Superior temporal gyrus (tissue), 1 donor: ENCODE results near the gene SERPINB10.

Experiments
- DNase-seq: peaks from one replicate; pipeline ENCODE4 v3.0.0-alpha.2; 2016; ENCODE audit errors: extremely low spot score

The SERPINB10 gene

GRCh38 chr18:63947051-63947790, 39.5 kb downstream of the SERPINB10 start:
- DNase-seq: no peak

DNA sequence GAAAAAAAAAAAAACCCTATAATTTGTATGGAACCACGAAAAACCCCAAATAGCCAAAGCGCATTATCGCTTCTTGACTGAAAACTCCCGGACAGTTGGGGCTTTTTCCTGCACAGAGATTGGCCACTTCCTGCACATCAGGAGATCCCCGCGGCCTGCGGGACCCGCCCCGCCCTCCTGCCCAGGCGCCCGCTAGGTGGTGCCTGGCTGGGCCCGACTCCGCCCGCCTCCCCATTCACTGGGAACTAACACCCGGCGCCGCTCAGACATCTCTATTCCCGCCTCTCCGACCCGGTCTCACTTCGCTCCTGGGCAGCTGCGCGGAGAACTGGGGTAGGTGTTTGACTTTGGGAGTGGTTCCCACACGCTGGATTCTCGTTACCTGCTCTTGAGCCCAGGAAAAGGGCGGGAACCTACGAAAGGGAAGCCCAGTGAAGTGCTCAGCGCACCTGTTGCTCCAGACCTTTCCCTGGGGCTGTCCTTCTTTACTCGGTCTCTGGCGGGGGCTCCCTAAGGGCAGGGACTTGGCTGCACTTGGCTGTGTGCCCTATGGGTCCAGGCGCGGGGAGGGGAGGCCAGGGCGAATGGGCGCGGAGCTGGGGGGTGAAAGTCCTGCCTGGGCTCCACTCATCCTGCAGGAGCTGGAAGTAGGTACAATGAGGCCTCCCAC, 41.4 kb downstream of the SERPINB10 start, which contains the start of gene HMSD:
TSS of gene HMSD (plus strand) at position 234 of the 670 bp plus-strand sequence. CDS start 4,155 bp downstream, outside the sequence.
- DNase-seq: peak; percentile 66

DNA sequence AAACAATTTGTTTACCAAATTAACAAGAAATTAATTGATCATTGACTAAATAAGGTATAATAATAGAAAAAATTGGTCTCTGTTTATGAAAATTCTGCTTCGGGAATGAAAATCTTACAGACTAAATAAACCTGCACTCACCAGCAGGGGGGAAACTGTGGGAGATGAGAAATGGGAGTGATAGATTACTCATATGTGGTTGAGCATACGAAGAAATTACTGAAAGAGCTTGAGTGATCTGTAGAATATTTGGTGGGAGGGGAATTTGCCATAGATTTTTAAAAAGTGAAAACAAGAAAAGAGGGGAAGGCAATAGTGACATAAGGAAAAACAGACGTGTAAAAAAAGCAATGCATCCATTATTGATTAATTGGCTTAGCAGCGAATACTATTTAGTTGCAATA, 43.5 kb downstream of the SERPINB10 start:
- DNase-seq: no peak

DNA sequence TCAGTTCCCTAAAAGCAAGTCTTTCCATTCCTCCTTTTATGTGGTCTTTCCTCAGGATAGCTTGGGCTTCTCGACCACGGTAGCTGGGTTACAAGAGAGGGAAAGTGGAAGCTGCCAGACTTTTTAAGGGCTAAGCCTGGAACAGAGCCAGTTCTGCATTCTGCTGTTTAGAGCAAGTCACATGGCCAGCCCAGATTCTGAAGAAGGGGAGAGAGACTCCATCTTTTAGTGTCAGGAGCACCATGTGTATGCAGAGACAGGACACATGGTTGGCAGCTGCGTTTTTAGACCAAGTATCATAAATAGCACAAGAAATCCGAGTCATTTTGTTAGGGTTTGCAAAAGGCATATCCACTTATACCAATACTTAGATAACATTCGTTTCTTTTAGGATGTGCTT, 46.1 kb downstream of the SERPINB10 start:
- no peak for DNase-seq

- DNase-seq: no peak
Measured at GRCh38 chr18:63956755-63957154, 49.0 kb downstream of the SERPINB10 start.

DNA sequence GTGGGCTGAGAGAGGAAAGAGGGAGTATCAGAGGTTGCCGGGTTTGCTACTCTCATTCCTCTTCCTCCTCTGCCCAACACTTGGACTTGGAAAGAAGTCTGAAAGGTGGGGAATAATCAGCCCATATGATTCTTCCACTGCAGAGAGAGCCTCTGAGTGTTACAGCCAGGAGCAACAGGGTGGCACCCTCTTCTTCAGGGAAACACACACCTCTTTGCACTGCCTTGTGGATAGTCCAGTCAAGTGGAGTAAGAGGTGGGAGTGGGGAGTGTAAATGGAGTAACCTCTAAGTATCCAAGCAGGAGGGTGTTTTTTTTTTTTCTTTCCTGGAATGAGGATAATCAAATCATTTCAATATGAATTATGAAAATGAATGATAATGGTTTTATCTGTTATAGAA, 53.1 kb downstream of the SERPINB10 start:
- no peak for DNase-seq

GRCh38 chr18:63961435-63961980, 53.8 kb downstream of the SERPINB10 start:
- DNase-seq: no peak

- no peak for DNase-seq
Measured at GRCh38 chr18:63962137-63962536, 54.4 kb downstream of the SERPINB10 start.

- peak; percentile 80 for DNase-seq
Measured at GRCh38 chr18:63963615-63964256, 56.0 kb downstream of the SERPINB10 start.

DNA sequence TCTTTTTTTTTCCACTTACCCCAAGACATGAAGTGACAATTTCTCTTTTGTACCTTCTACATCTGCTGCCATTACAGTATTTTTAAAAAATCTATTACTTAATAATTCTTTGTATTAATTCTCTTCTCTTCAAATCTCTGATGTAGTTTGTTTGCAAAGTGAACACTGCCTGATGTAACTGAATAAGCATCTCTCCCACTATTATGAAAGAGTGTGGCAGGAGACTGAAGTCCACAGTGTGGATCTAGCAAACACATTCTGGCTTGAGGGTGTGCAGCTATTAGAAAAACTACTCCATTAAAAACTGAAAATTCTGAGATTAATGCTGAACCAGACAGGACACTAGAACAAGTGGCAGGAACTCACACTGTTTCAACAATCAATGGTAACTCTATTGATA, 57.1 kb downstream of the SERPINB10 start:
- DNase-seq: no peak

- no peak for DNase-seq
Measured at GRCh38 chr18:63965716-63966330, 58.1 kb downstream of the SERPINB10 start.

DNA sequence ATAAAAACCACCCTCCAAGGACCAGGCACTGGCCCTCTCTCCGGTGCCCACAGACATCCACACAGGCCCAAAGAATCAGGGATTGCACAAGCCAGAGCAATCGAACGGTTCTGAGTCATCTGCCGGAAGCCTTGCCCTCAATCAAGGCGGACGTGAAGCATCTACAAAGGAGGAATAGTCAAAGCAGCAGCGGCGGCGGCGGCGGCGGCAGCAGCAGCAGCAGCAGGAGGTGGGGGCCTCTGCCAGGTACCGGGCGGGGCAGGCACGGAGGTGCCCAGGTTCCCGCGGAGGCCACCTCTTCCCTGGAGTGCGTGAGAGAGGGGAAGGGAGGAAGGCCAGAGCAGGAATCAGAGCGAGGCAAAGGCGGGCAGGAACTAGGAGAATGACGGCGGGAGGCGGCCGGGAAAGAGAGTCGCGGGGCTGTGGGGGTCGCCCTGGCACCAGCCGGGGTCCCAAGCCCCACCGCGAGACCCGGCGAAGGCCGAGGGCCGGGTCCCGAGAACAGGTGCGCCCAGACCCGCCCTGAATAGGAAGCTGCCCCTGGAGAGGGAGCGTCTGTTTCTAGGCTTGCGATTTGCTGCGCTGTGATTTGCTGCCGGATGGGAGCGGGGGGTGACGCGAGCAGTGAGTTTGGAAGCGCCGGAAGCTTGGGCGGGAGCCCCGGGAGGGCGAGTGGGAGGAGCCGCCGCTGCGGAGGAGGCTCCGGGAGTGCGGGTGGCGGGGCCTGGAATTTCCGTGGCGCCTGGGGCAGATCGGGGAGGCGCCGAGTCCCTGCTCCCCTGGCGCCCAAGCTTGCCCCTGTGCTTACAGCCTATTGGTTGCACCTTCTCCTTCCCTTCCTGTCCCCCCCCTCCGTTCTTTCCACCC, 62.4 kb downstream of the SERPINB10 start, which contains the start of gene SERPINB8:
TSS of gene SERPINB8 (plus strand) at position 140 of the 867 bp plus-strand sequence. CDS start 8,228 bp downstream, outside the sequence.
- DNase-seq: peak; percentile 95

DNA sequence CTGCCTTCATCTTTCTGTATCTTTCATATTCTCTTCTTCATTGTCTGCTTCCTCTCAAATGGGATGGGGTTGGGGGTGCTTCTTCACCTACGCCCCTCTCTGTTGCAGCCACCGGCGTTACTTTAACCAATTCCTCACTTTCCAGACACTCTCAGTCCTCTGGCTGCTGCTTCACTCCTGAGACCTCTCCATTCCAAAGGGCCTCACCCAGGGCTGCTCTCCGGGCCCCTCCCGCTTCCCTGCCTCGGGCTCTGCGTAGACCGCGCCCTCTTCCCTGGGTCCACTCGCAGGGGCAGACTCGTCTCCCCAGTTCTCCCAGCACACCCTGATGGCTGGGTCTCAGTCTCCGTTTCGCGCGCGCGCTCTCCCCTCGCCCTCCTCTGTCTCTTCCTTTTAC, 63.0 kb downstream of the SERPINB10 start:
- no peak for DNase-seq

- peak; percentile 58 for DNase-seq
Measured at GRCh38 chr18:63971320-63972001, 63.7 kb downstream of the SERPINB10 start.

DNA sequence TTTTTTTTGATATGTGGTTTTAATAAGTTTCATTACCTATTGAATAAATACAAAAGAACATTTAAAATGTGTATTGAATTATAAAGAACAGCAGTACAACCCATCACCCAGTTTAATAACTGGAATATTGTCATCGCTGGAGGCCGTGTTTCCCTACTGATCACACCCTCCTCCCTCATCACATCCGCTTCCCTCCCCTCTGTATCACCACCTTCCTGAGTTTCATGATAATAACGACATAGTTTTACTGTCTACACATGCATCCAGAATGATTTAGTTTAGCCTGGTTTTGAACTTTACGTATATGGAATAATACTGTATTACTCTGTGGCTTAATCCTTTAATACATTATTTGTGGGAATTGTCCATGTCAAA, 64.2 kb downstream of the SERPINB10 start:
- no peak for DNase-seq

DNA sequence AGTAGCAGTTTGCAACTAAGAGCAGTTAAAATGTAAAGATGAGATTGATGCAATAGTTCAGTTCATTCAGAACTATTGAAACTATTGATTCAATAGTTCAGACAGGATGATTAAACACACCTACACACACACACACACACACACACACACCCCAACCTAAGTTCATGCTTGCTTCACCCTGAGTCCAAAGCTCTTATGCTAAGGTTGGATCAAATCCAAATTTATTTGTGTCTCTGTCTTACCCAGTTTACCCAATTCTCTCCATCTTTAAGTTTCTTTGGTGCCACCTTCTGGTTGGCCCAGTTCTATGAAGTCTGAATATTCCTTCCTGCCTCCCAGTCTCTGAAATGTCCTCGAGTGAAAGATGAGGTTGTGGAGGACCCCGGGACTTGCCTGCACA, 67.2 kb downstream of the SERPINB10 start:
- DNase-seq: peak; percentile 70

- peak; percentile 44 for DNase-seq
Measured at GRCh38 chr18:63975628-63976027, 67.9 kb downstream of the SERPINB10 start.

DNA sequence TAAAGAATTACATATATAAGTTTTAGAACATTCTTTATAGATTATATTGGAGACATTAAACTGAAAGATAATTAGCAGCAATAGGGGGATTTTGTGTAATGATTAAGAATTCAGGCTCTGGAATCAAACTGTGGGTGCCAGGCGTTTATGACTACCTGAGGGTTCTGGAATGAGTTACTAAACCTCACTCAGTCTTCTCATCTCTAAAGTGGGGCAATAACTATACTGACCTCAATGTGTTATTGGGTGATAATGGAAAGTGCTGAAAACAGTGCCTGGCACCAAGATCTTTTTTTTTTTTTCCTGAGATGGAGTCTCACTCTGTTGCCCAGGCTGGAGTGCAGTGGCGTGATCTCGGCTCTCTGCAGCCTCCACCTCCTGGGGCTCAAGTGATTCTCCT, 69.3 kb downstream of the SERPINB10 start:
- DNase-seq: no peak

DNA sequence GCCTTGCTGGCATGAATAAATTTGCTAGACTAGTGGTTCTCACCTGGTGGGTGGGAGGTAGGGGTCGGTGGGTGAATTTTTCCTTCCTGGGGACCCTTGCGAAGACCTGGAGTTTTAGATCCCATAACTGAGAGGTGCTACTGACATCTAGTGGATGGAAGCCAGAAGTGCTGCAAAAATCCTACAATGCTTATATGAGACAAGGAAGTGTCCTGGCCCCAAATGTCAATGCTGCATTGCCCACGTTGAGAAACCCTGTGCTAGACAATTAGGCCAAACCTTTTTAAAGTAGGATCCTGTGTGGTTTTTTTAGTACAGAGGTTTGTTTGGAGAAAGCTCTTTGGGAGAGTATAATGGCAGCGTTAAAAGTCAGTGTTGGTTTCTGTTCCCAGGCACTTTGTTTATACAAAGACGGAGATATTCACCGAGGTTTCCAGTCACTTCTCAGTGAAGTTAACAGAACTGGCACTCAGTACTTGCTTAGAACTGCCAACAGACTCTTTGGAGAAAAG, 71.7 kb downstream of the SERPINB10 start:
- DNase-seq: peak; percentile 91

DNA sequence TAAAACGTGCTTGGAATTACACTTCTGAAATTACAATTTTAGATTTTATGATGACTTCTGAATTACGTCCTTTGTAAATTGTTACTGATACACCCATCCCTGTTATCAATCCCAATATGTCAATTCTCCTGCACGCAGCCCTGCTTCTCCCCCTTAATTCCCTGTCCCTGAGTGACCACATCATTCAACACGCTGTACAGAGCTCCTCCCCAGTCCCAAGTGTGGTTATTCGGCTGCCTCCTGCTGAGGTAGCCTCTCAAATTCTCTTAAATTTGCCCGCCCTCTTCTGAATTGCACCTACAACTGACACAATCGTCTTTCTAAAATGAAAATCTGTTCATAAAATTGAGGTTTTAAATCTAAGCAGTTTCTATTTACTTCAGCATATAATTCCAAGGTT, 72.3 kb downstream of the SERPINB10 start:
- no peak for DNase-seq
